Forelimb muscle (tissue), 1 donor: Measurements from ENCODE around the gene ANGPTL3. TPM values are rescaled to one million over a fixed set of nuclear protein-coding genes. Genes with fewer than 3 reads are reported as not detected.
"Not testable (repeated sequence)": the region's sequence is repeated elsewhere in the genome, so short reads cannot be mapped to it uniquely, and the experiment has no call there.

Source experiments
- DNase-seq: peaks from one replicate; pipeline ENCODE4 v3.0.0-alpha.2; 2013; ENCODE audit warnings: low read depth
- polyA plus RNA-seq: library from polyadenylated mRNA; unstranded; fragments of 120-200 nt; gene quantifications from one replicate; pipeline ENCODE4 v1.2.1, GENCODE V29; 2013; ENCODE audit not compliant: insufficient read length

ANGPTL3 gene, protein sequence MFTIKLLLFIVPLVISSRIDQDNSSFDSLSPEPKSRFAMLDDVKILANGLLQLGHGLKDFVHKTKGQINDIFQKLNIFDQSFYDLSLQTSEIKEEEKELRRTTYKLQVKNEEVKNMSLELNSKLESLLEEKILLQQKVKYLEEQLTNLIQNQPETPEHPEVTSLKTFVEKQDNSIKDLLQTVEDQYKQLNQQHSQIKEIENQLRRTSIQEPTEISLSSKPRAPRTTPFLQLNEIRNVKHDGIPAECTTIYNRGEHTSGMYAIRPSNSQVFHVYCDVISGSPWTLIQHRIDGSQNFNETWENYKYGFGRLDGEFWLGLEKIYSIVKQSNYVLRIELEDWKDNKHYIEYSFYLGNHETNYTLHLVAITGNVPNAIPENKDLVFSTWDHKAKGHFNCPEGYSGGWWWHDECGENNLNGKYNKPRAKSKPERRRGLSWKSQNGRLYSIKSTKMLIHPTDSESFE
- 0.30 TPM for polyA plus RNA-seq

DNA sequence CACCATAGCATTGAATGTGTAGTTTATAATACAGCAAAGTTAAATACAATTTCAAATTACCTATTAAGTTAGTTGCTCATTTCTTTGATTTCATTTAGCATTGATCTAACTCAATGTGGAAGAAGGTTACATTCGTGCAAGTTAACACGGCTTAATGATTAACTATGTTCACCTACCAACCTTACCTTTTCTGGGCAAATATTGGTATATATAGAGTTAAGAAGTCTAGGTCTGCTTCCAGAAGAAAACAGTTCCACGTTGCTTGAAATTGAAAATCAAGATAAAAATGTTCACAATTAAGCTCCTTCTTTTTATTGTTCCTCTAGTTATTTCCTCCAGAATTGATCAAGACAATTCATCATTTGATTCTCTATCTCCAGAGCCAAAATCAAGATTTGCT is at the start of gene ANGPTL3:
Gene ANGPTL3, plus strand, starts transcription at position 240 of the 400 bp plus-strand sequence. Its CDS starts 47 bp downstream, at position 287.
- DNase-seq: no peak

DNA sequence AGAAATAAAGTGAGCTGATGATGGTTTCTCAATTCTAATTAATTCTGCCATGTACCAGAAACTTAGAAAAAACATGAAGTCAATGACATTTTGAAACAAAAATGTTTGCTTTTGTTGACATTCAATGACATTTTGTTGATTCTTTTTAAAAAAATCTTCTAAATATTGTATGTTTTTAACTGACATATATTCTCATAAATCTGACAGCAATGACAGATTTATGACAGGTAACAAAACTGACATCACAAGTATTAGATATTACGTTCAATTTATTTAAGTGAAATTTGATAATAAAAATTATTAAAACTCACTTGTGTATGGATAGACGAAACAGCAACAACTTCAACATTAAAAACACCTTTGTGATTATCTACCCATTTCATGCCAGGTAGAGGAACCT is 36.0 kb upstream of the ANGPTL3 start:
- DNase-seq: no peak

DNA sequence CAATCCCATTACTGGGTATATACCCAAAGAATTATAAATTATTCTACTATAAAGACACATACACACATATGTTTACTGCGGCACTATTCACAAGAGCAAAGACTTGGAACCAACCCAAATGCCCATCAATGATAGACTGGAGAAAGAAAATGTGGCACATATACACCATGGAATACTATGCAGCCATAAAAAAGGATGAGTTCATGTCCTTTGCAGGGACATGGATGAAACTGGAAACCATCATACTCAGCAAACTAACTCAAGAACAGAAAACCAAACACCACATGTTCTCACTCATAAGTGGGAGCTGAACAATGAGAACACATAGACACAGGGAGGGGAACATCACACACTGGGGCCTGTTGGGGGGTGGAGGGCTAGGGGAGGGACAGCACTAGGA is 30.1 kb upstream of the ANGPTL3 start:
- not testable (repeated sequence) for DNase-seq

DNA sequence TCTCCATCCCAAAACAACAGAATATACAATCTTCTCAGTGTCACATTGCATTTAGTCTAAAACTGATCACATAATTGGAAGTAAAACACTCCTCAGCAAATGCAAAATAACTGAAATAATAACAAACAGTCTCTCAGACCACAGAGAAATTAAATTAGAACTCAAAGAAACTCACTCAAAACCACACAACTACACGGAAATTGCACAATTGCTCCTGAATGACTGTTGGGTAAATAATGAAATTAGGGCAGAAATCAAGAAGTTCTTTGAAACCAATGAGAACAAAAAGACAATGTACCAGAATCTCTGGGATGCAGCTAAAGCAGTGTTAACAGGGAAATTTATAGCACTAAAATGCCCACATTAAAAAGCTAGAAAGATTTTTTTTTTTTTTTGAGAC is 29.4 kb upstream of the ANGPTL3 start:
- not testable (repeated sequence) for DNase-seq

DNA sequence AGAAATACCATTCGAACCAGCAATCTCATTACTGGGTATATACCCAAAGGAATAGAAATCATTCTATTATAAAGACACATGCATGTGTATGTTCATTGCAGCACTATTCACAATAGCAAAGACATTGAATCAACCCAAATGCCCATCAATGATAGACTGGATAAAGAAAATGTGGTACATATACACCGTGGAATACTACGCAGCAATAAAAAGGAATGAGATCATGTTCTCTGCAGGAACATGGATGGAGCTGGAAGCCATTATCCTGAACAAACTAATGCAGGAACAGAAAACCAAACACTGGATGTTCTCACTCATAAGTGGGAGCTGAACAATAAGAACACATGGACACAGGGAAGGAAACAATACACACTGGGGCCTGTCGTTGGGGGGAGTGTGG is 25.8 kb upstream of the ANGPTL3 start:
- DNase-seq: not testable (repeated sequence)

DNA sequence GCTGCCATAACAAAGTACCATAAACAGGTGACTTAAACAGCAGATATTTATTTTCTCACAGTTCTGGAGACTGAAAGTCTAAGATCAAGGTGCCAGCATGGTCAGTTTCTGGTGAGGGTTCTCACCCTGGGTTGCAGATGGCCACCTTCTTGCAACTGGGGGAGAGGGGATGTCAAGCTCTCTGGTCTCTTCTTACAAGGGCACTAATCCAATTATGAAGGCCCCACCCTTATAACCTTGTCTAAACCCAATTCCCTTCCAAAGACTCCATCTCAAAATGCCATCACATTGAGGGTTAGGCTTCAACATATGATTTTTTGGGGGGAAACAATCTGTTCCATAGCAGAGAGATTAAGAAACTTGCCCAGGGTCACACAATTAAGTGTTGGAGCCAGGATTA is 24.8 kb upstream of the ANGPTL3 start:
- no peak for DNase-seq

DNA sequence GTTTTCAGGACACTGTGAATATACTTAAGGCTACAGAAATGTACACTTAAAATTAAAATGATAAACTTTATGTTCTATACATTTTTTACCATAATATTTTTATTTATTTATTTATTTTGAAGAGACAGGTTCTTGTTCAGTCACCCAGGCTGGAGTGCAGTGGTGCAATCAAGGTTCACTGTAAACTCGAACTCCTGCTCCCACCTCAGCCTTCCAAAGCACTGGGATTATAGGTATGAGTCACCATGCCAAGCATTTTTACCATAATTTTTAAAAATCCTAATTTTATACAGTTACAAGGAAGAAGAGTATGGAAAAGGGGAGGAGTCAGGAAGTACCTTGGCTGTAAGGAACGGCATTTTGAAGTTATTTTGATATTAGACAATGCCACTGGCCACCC is 23.6 kb upstream of the ANGPTL3 start:
- DNase-seq: no peak

DNA sequence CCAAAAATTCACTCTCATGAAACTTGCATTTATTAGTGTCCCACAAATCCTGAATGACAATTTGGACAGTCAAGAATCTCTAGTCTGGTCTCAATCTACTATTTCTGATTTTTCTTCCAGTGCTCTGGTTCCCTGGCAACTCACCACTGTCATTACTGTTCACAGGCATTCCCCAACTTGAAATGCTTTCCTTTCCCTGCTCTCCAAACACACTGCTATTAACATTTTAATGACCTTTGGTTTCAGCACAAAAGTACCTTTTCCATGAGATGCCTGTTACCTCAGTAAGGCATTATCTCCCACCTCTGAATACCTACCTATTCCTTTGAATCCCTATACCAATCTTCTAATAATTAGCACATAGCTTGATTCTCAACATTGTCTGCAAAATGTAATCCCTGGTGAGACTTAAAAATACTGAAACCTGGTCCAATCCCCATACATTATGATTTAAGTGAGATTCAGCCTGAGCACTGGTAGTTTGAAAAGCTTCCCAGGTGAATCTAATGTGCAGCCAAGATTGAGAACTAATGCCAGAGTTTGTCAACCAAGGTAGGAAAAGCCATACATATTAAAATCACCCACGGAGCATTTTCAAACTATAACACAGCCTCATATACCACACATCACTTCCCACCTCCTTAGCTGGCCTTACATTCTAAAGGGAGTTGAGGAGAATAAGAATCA is 11.7 kb upstream of the ANGPTL3 start:
- DNase-seq: no peak

DNA sequence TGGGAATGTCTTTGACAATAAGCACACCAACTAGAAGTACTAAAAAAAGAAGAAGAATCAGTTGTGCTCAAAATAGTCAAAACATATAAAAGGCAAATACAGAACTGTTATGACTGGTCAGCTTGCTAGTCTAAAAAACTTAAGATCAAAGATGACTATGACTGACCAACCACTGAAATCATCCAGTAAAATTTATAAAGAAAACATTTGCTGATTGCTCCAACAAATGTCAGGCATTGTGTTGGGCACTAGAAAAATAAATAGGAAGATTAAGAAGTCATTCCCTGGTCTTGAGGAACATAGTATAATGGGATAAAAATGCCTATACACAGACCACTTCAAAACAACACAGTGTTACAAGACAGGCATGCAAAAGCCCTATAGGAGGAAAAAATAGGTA is 9.3 kb upstream of the ANGPTL3 start:
- no peak for DNase-seq

DNA sequence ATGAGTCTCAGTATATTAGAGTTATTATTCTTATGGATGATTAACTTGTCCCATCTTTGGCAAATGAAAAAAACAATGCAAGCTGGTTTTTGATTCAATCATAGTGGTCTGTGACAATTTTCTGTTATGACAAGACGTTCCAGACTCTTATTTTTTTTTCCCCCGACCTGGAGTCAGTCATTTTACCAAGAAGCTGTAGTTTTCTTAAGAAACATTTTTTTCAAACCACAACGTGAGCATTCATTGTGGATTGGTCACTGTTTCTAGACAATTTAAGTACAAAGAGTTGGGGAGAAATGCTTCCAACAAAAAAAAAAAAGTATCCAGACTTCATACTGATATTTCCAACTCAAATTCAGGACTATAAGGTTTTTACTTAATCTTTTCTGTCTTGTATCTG is 8.0 kb upstream of the ANGPTL3 start:
- DNase-seq: no peak

DNA sequence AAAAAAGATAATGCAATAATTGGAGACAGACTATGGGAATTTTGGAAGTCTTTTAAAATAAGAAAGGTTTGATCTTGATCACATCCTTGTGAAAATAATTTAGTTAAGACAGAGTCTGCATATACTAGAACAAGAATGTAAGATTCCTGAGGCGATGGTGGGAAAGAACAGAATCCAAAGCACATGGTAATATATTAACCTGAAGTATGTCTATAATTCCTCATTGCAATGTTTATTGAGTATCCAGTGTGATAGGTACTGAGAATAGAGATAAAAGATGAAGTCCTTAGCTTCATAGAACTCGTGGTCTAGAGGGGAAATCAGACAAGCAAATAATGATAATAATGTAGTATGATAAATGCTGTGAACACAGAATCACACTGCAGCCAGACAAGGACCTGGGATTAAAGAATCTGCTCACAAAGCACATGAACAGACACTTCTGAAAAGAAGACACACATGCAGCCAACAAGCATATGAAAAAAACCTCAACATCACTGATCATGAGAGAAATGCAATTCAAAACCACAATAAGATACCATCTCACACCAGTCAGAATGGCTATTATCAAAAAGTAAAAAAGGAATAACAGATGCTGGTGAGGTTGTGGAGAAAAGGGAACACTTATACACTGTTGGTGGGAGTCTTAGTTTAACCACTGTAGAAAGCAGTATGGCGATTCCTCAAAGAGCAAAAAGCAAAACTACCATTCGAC is 6.9 kb upstream of the ANGPTL3 start:
- DNase-seq: no peak

DNA sequence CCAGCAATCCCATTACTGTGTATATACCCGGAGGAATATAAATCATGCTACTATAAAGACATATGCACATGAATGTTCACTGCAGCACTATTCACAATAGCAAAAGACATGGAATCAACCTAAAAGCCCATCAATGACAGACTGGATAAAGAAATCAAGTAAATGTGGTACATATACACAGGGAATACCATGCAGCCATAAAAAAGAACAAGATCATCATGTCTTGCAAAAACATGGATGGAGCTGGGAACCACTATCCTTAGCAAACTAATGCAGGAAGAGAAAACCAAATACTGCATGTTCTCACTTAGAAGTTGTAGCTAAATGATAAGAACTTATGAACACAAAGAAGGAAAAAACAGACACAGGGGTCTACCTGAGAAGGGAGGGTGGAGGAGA is 6.4 kb upstream of the ANGPTL3 start:
- no peak for DNase-seq

DNA sequence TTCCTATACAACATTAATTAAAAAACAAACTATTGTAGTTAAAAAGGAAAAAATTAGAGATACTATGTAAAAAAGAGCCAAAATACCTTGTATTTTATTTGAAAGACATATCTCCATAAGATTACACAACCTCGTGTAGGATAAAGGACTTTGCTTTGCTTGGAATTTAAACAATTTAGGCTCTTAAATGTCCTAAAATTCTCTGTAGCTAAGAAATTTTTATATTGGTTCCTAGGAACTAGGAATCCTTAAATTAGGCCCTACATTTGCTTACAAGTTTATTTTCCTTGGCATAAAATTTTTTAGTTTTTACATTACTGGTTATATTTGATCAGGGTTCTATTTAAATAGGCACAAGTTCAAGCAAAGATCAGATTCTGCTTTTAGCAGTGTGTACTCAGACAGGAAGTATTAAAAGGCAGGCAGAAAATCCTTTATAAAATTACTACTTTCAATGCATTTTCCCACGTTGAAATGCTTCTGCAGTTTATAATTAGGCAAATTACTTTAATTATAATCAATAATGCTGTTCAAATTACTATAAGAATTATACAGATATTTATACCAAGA is 3.4 kb upstream of the ANGPTL3 start:
- no peak for DNase-seq

DNA sequence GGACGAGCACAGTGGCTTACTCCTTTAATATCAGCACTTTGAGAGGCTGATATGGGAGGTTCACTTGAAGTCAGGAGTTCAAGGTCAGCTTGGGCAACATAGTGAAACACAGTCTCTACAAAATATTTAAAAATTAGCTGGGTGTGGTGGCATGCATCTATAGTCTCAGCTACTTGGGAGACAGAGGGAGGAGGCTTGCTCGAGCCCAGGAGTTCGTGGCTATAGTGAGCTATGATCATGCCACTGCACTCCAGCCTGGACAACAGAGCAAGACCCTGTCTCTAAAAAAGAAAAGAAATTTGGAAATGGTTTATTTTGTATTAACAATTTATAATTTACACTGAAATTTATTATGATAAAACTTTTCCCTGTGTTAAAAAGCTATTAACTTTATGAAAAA is 1.7 kb upstream of the ANGPTL3 start:
- DNase-seq: no peak

DNA sequence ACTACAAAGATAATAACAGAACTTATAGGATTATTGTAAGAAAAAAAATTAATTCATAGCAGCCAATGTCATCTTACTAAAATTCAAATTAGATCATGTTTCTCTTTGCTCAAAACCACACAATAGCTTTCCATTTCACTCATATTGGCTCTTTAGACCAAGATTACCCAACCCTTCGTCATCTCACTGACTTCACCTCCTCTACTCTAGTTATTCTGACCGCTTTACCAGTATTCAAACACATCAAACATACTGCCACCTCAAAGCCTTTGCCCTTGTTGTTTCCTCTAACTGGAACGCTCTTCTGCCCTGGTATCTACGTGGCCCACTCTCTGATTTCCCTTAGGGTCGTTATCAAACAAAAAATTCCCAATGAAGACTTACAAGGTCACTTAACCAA is 1.7 kb downstream of the ANGPTL3 start:
- no peak for DNase-seq

DNA sequence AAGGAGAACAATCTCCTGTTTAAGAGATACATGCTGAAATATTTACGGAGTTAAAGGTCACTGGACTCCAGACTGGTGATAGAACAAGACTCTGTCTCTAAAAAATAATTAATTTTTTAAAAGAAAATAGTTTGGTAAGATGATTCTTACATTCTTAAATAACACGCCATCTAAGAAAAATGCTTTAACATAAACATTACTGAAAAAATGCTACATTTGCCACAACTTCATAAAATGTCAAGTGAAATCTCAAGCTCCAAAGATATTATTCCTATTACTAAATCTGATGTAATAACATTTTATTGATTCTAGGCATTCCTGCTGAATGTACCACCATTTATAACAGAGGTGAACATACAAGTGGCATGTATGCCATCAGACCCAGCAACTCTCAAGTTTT is 4.1 kb downstream of the ANGPTL3 start:
- no peak for DNase-seq

DNA sequence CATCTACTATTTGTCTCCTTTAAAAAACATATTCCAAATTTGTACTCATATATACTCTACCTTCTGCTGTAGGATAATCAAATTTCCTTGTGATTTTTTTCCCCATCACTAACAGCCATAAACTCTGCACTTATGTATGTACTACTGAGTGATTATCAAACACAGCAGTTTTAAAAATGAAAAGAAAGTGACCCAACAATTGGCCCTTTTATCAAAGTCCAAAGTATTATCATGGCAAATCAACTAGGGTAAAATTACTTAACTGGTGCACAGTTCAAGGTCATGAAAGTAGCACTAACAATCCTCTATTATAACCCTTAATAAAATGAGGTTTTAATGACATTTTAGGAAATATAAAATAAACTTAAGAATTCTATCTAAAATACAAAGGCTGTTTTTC is 11.6 kb downstream of the ANGPTL3 start:
- no peak for DNase-seq

DNA sequence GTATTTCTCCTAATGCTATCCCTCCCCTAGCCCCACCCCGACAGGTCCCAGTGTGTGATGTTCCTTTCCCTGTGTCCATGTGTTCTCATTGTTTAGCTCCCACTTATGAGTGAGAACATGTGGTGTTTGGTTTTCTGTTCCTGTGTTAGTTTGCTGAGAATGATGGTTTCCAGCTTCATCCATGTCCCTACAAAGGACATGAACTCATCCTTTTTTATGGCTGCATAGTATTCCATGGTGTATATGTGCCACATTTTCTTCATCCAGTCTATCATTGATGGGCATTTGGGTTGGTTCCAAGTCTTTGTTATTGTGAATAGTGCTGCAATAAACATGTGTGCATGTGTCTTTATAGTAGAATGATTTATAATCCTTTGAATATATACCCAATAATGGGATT is 13.3 kb downstream of the ANGPTL3 start:
- not testable (repeated sequence) for DNase-seq

DNA sequence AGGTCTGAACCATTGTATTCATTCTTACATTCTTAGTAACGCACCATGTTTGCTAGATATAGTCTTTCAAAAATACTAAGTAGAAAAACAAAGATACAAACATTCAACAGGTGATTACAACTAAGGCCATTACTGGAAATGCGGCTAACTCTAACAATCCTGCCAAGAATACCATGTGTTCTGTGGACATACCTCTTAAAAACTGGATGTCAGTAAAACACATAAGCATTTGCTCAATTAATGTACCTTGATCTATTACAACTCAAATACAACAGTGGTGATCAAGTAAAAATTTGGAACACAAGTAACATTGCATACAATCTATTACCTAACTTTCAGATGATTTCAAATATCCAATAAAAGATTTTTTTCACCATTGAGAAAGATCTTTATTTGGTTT is 15.4 kb downstream of the ANGPTL3 start:
- DNase-seq: no peak

DNA sequence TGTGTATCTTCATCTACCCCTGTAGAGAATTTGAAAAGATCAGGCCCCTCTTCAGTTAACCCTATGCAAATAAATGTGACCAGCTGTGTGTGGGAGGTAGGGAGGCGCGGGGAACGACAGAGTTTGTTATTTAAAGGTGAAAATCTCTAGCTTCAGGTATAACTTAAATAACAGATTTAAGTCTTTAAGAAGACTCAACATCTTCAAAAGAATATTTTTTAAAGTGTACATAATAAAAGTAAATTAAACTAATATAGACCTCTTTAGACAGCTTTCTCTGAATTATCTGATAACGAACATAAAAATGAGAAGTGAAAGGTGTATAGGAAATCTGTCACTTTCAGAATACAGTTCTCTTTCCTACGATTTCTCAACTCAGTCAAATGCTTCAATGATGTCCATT is 16.0 kb downstream of the ANGPTL3 start:
- no peak for DNase-seq

DNA sequence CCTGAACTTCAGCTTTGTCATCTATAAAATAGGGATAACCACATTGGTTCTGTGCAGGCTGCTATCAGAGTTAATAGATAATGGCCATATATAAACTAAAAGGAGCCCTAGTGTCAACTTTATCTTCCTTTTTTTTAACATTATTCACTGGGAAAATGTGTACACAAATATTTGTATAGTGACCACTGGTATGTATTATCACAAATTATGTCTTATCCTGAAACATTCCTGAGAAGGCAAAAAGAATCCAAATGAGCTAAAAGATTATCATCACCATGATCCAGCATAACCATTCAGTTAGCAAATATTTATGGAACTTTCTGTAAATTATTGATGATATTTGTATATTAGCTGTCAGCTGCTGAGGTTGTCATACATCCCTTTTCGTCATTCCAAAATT is 16.6 kb downstream of the ANGPTL3 start:
- no peak for DNase-seq

DNA sequence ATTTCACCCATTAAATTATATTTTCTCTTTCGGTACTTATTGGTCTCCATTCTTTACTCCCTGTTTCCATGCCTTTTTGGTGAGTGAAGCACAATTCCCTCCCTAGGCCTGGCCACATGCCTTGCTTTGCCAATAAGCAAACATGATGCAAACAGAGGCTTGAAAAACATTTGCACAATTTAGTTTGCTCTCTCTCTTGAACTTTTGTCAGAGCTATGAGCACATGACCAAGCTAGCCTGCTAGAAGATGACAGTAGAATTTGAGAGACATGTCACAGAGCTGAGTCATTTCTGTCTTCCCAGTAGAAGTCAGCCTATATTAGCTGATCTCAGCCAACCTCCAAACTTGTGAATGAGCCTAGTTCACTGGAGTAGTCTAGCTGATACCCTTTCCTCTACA is 24.6 kb downstream of the ANGPTL3 start:
- DNase-seq: no peak
